OCI-LY1 (cell line): ENCODE data around the gene OLIG2.

Source experiments
- H2AFZ ChIP-seq: fragments of 200-600 bp; sonication (generic), shearing (Covaris generic); 2 replicates; pipeline ENCODE4 v1.6.0; 2014; ENCODE audit warnings: antibody characterized with exemption, mild to moderate bottlenecking, low read length
- H3F3A ChIP-seq: fragments of 200-600 bp; sonication (generic), shearing (Covaris generic); 2 replicates; pipeline ENCODE4 v1.6.0; 2014; ENCODE audit warnings: mild to moderate bottlenecking, antibody characterized with exemption, low read length, moderate library complexity; ENCODE audit not compliant: insufficient read depth
- H3K27ac ChIP-seq: fragments of 200-600 bp; sonication (generic); 2 replicates; pipeline ENCODE4 v1.5.1; 2014; ENCODE audit warnings: low read length, mixed run types, mild to moderate bottlenecking, low read depth; ENCODE audit not compliant: poor library complexity, severe bottlenecking
- H3K27me3 ChIP-seq: fragments of 200-600 bp; sonication (generic); 2 replicates; pipeline ENCODE4 v1.6.0; 2014; ENCODE audit warnings: antibody characterized with exemption, mild to moderate bottlenecking, low read length, moderate library complexity; ENCODE audit not compliant: insufficient read depth
- H3K36me3 ChIP-seq: fragments of 200-600 bp; sonication (generic); 2 replicates; pipeline ENCODE4 v1.6.1; 2014; ENCODE audit warnings: mild to moderate bottlenecking, antibody characterized with exemption, low read length, moderate library complexity, mixed read lengths; ENCODE audit not compliant: insufficient read depth
- H3K4me1 ChIP-seq: fragments of 200-600 bp; sonication (generic); 2 replicates; pipeline ENCODE4 v1.5.1; 2014; ENCODE audit warnings: mild to moderate bottlenecking, low read length, moderate library complexity; ENCODE audit not compliant: insufficient read depth, severe bottlenecking
- H3K4me2 ChIP-seq: fragments of 200-600 bp; sonication (generic), shearing (Covaris generic); 2 replicates; pipeline ENCODE4 v1.6.1; 2014; ENCODE audit warnings: low read length
- H3K4me3 ChIP-seq: fragments of 200-600 bp; sonication (generic); 2 replicates; pipeline ENCODE4 v1.5.1; 2014; ENCODE audit warnings: low read length, low read depth, mild to moderate bottlenecking, mixed read lengths; ENCODE audit not compliant: poor library complexity, severe bottlenecking
- H3K79me2 ChIP-seq: fragments of 200-600 bp; shearing (Covaris generic); 2 replicates; pipeline ENCODE4 v1.6.1; 2016; ENCODE audit warnings: mixed run types, low read length, mixed read lengths; ENCODE audit not compliant: insufficient read depth
- H3K9ac ChIP-seq: fragments of 200-600 bp; sonication (generic), shearing (Covaris generic); 2 replicates; pipeline ENCODE4 v1.6.1; 2014; ENCODE audit warnings: mild to moderate bottlenecking, low read length, mixed read lengths
- H3K9me2 ChIP-seq: fragments of 200-600 bp; sonication (generic), shearing (Covaris generic); 2 replicates; pipeline ENCODE4 v1.6.1; 2014; ENCODE audit warnings: low read depth, mild to moderate bottlenecking, low read length, mixed read lengths
- H3K9me3 ChIP-seq: fragments of 200-600 bp; shearing (Covaris generic); 2 replicates; pipeline ENCODE4 v1.6.1; 2014; ENCODE audit warnings: low read length, mixed read lengths
- H4K20me1 ChIP-seq: fragments of 200-600 bp; sonication (generic), shearing (Covaris generic); 2 replicates; pipeline ENCODE4 v1.6.0; 2016; ENCODE audit warnings: mild to moderate bottlenecking, low read length; ENCODE audit not compliant: insufficient read depth
- EZH2 ChIP-seq: fragments of 200-600 bp; sonication (generic), shearing (Covaris generic); IDR thresholded peaks from 2 replicates; pipeline ENCODE4 v1.8.0; 2017; ENCODE audit warnings: borderline replicate concordance, mixed run types, mild to moderate bottlenecking, antibody characterized with exemption, low read length, moderate library complexity, mixed read lengths
- TF ChIP-seq, protein P1 (sequence below): fragments of 200-600 bp; sonication (generic), shearing (Covaris generic); IDR thresholded peaks from 2 replicates; pipeline ENCODE4 v1.5.1; 2017; ENCODE audit warnings: mild to moderate bottlenecking, antibody characterized with exemption, low read length, moderate library complexity, mixed read lengths

OLIG2 gene

DNA sequence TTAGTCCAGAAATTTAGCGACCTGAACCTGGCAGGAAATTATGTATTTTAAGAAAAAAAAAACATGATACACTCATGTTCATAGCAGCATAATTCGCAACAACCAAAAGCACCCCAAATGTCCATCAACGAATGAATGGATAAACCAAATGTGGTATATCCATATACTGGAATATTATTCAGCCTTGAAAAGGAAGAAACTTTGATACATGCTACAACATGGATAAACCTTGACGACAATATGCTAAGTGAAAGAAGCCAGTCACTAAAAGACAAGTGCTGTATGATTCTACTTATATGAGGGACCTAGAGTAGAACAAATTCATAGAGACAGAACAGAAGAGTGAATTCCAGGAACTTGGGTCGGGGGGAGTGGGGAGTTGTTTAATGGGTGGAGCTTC lies 43.5 kb downstream of the OLIG2 start:
- Histone ChIP-seq H3K4me3 (no peak overlapping the region), H3K4me2 (no peak overlapping the region), H2AFZ (no peak overlapping the region), H3K36me3 (no peaks in the 10 kb centered on the region), H3K9ac (no peak overlapping the region), H3F3A (no peaks in the 10 kb centered on the region), H4K20me1 (no peaks in the 10 kb centered on the region), H3K9me3 (peaks cover 6% of the 10 kb centered on the region; the same call in 1 of the 2 replicates), H3K79me2 (no peaks in the 10 kb centered on the region), H3K9me2 (no peaks in the 10 kb centered on the region), H3K27ac (no peak overlapping the region), H3K4me1 (no peaks in the 10 kb centered on the region), H3K27me3 (no peaks in the 10 kb centered on the region)
- TF ChIP-seq, protein P1, sequence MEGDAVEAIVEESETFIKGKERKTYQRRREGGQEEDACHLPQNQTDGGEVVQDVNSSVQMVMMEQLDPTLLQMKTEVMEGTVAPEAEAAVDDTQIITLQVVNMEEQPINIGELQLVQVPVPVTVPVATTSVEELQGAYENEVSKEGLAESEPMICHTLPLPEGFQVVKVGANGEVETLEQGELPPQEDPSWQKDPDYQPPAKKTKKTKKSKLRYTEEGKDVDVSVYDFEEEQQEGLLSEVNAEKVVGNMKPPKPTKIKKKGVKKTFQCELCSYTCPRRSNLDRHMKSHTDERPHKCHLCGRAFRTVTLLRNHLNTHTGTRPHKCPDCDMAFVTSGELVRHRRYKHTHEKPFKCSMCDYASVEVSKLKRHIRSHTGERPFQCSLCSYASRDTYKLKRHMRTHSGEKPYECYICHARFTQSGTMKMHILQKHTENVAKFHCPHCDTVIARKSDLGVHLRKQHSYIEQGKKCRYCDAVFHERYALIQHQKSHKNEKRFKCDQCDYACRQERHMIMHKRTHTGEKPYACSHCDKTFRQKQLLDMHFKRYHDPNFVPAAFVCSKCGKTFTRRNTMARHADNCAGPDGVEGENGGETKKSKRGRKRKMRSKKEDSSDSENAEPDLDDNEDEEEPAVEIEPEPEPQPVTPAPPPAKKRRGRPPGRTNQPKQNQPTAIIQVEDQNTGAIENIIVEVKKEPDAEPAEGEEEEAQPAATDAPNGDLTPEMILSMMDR = no peak
- TF ChIP-seq EZH2 = no peak

GRCh38 chr21:33069645-33069993 lies 43.9 kb downstream of the OLIG2 start:
- no peaks in the 10 kb centered on the region for H3F3A ChIP-seq
- peaks cover 6% of the 10 kb centered on the region; the same call in 1 of the 2 replicates for H3K9me3 ChIP-seq
- no peaks in the 10 kb centered on the region for H3K36me3 ChIP-seq
- H3K27ac ChIP-seq = no peak overlapping the region
- H3K79me2 ChIP-seq = no peaks in the 10 kb centered on the region
- H3K4me2 ChIP-seq = no peak overlapping the region
- no peak overlapping the region for H2AFZ ChIP-seq
- H3K9me2 ChIP-seq = no peaks in the 10 kb centered on the region
- no peaks in the 10 kb centered on the region for H3K27me3 ChIP-seq
- H4K20me1 ChIP-seq = no peaks in the 10 kb centered on the region
- H3K4me3 ChIP-seq = no peak overlapping the region
- no peak for TF ChIP-seq EZH2
- TF ChIP-seq, protein P1 = no peak
- no peak overlapping the region for H3K9ac ChIP-seq
- no peaks in the 10 kb centered on the region for H3K4me1 ChIP-seq

- peaks cover 6% of the 10 kb centered on the region; the same call in 1 of the 2 replicates for H3K9me3 ChIP-seq
- H3K4me2 ChIP-seq = no peak within 1 kb of the TSS
- no peak within 1 kb of the TSS for H2AFZ ChIP-seq
- no peaks in the 10 kb centered on the region for H3K79me2 ChIP-seq
- no peaks in the 10 kb centered on the region for H3K9me2 ChIP-seq
- no peak within 1 kb of the TSS for H3K27ac ChIP-seq
- H3K4me1 ChIP-seq = no peaks in the 10 kb centered on the region
- no peak within 1 kb of the TSS for H3K9ac ChIP-seq
- no peaks in the 10 kb centered on the region for H3F3A ChIP-seq
- no peak for TF ChIP-seq EZH2
- TF ChIP-seq, protein P1 = no peak
- no peak within 1 kb of the TSS for H3K4me3 ChIP-seq
- no peaks in the 10 kb centered on the region for H4K20me1 ChIP-seq
- H3K27me3 ChIP-seq = no peaks in the 10 kb centered on the region
- H3K36me3 ChIP-seq = no peaks in the 10 kb centered on the region
Observed at GRCh38 chr21:33069994-33070743, 44.4 kb downstream of the OLIG2 start, which contains the start of gene OLIG1. Gene OLIG1 (plus strand): TSS chr21:33070141. CDS start chr21:33070247, 106 bp downstream.
